ENCODE results near the gene MT4. TPM values are rescaled to one million over a fixed set of nuclear protein-coding genes. Genes with fewer than 3 reads are reported as not detected.

Gene MT4
- total and polyA plus RNA-seq, 8 donors: not detected

DNA sequence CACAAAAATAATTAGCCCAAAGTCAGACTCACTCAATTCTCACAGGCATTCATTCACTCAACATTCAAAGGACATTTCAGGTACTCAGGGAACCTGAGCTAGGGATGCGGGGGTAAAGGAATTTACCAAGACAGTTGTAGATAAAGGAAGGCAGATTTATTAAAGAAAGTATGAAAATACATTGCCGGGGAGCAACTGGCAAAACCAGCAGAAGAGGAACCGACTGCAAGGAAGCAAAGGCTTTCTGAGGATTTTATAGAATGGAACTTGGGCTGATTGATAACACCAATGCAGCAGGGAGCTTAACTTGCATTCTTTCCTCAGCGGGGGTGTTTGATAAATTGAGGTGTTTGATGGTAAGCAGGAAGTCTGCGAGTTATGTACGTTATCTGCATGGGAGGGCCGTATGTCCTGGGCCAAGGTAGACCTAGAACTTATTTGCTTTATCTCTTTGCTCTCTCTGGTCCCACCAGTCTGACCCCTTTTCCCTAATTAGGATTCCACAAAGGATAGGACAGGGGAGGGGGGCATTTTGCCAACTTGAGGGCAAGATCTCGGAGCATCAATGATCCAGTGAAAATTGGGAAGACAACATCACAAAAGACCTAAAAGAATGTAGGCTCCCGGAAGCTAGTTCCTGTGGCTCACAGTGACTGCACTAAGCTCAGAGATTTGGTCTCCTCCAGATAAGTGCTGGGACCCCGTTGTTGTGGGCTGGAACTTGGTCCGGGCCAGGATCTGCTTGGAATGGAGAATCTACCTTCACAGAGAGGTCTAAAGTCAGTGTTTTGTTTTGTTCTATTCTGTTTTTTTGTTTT lies 18.7 kb downstream of the MT4 start:
- Histone ChIP-seq H3K9me3 (no peaks in the 10 kb centered on the region), H3K4me3 (no peak overlapping the region), H3K27me3 (peaks cover 0 to 31% (median 2%) of the 10 kb centered on the region in 3 donors), H3K27ac (no peak overlapping the region), H3K4me1 (no peaks in the 10 kb centered on the region), H3K36me3 (no peaks in the 10 kb centered on the region)
- intact Hi-C loops (cut with DNase I; ENCODE audit: low total_unique reads): loop anchor here (5.0 kb wide), 1 partner anchor 119 kb away; no protein-coding TSS in a partner anchor
- no peak for DNase-seq
- 52 to 63% (median 59%) methylated on average over 10 to 11 of the region's 11 CpGs for WGBS, 5 donors
- TF ChIP-seq EP300 (IDR thresholded peaks at IDR 0.05) (no peak), POLR2A (IDR thresholded peaks at IDR 0.05) (no peak), POLR2AphosphoS5 (IDR thresholded peaks at IDR 0.05) (no peak)
- TF ChIP-seq, protein P1, sequence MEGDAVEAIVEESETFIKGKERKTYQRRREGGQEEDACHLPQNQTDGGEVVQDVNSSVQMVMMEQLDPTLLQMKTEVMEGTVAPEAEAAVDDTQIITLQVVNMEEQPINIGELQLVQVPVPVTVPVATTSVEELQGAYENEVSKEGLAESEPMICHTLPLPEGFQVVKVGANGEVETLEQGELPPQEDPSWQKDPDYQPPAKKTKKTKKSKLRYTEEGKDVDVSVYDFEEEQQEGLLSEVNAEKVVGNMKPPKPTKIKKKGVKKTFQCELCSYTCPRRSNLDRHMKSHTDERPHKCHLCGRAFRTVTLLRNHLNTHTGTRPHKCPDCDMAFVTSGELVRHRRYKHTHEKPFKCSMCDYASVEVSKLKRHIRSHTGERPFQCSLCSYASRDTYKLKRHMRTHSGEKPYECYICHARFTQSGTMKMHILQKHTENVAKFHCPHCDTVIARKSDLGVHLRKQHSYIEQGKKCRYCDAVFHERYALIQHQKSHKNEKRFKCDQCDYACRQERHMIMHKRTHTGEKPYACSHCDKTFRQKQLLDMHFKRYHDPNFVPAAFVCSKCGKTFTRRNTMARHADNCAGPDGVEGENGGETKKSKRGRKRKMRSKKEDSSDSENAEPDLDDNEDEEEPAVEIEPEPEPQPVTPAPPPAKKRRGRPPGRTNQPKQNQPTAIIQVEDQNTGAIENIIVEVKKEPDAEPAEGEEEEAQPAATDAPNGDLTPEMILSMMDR (IDR thresholded peaks at IDR 0.05): no peak

DNA sequence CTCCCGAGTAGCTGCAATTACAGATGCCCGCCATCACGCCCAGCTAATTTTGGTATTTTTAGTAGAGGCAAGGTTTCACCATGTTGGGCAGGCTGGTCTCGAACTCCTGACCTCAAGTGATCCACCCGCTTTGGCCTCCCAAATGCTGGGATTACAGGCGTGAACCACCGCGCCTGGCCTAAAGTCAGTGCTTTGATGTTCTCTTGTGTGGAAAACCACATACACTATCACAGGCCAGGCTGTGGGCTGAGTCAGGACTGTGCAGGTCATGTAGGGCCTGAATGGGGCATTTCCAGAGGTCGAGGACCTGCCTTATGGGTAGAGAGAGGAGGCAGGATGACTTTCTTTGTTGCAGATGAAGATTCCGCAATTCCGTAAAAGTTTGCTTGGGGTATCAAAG lies 19.4 kb downstream of the MT4 start:
- Histone ChIP-seq H3K9me3 (no peaks in the 10 kb centered on the region), H3K36me3 (no peaks in the 10 kb centered on the region), H3K4me1 (peaks cover 2 to 5% (median 5%) of the 10 kb centered on the region in 4 donors), H3K27me3 (peaks cover 4 to 39% (median 10%) of the 10 kb centered on the region in 3 donors), H3K27ac (no peak overlapping the region), H3K4me3 (no peak overlapping the region)
- 81 to 95% (median 86%) methylated on average over 11 of the region's 11 CpGs for WGBS, 5 donors
- no peak for TF ChIP-seq POLR2A (IDR thresholded peaks at IDR 0.05)
- no peak for TF ChIP-seq POLR2AphosphoS5 (IDR thresholded peaks at IDR 0.05)
- no peak for TF ChIP-seq EP300 (IDR thresholded peaks at IDR 0.05)
- TF ChIP-seq, protein P1 (IDR thresholded peaks at IDR 0.05): no peak
- DNase-seq: no peak
- intact Hi-C loops (cut with DNase I; ENCODE audit: low total_unique reads): loop anchor here (5.0 kb wide), 1 partner anchor 118 kb away; no protein-coding TSS in a partner anchor

GRCh38 chr16:56588781-56589140 lies 23.9 kb downstream of the MT4 start:
- Histone ChIP-seq H3K4me3 (peak overlapping the region; percentile 40 to 60 (median 43)), H3K27ac (no peak overlapping the region), H3K9me3 (no peaks in the 10 kb centered on the region), H3K4me1 (peaks cover 6 to 12% (median 12%) of the 10 kb centered on the region in 4 donors), H3K27me3 (peaks cover 4 to 60% (median 25%) of the 10 kb centered on the region in 3 donors), H3K36me3 (no peaks in the 10 kb centered on the region)
- intact Hi-C loops (cut with DNase I; ENCODE audit: low total_unique reads): no loop called here
- no peak for DNase-seq
- TF ChIP-seq POLR2A (IDR thresholded peaks at IDR 0.05) (no peak), EP300 (IDR thresholded peaks at IDR 0.05) (no peak), POLR2AphosphoS5 (IDR thresholded peaks at IDR 0.05) (no peak)
- TF ChIP-seq, protein P1 (IDR thresholded peaks at IDR 0.05): no peak
- 32 to 40% (median 37%) methylated on average over 9 of the region's 9 CpGs for WGBS, 5 donors

DNA sequence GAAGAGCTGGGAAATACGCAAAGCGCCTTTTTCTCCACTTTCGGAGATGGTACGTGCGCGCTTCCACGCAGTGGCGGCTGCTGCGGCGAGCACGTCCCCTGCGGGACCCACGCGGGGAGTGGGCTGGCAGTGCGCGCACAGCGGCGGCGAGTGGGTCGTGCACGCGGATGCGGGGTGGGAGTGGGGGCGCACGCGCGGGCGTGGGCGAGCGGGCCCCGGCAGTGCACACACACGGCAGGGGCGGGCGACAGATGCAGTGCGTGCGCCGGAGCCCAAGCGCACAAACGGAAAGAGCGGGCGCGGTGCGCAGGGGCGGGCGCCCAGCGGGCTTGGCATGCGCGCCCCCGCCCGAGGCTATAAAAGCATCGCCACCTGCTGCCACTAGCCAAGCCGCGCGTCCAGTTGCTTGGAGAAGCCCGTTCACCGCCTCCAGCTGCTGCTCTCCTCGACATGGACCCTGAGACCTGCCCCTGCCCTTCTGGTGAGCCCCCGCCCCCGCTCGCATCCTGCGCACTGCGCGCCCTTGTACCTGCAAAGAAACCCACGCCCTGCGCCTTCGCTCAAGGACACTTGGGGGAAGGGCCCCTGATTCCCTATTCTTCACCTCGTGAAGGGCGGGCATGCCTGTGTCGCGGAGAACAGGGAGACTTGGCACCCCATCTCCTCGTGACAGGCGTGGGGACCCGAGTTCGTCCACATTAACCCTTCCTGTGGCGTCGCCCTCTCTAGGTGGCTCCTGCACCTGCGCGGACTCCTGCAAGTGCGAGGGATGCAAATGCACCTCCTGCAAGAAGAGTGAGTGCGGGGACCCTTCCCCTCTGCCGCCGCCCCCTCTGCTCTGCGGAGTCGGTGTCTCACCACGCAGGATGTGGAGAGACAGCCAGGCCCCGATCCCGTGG lies 24.5 kb downstream of the MT4 start, which contains the start of gene MT3:
MT3 (plus strand) TSS at position 388 of the 899 bp plus-strand sequence; CDS start at position 451, 63 bp downstream.
- peak in 1 of 2 donors; percentile 61 for DNase-seq
- H3K4me3 ChIP-seq: peak within 1 kb of the TSS; percentile 40 to 60 (median 43)
- H3K36me3 ChIP-seq: no peaks in the 10 kb centered on the region
- H3K9me3 ChIP-seq: no peaks in the 10 kb centered on the region
- TF ChIP-seq EP300 (IDR thresholded peaks at IDR 0.05) (no peak), POLR2AphosphoS5 (IDR thresholded peaks at IDR 0.05) (no peak), POLR2A (IDR thresholded peaks at IDR 0.05) (no peak)
- TF ChIP-seq, protein P1 (IDR thresholded peaks at IDR 0.05): no peak
- WGBS, 5 donors: 0 to 6% (median 5%) methylated on average over 1 to 87 of the region's 87 CpGs
- peaks cover 4 to 54% (median 25%) of the 10 kb centered on the region in 3 donors for H3K27me3 ChIP-seq
- intact Hi-C loops (cut with DNase I; ENCODE audit: low total_unique reads): no loop called here
- no peak within 1 kb of the TSS for H3K27ac ChIP-seq
- peaks cover 6 to 12% (median 12%) of the 10 kb centered on the region in 4 donors for H3K4me1 ChIP-seq

All from stomach (tissue), 9 donors.